MM.1S (cell line): ENCODE data around the gene SCUBE3.

Experiments used
- CTCF ChIP-seq: fragments of 300-600 bp; sonication (generic); IDR thresholded peaks from 2 replicates; pipeline ENCODE4 v1.5.1; 2016; ENCODE audit warnings: antibody characterized with exemption, low read length, mixed read lengths
- EZH2 ChIP-seq: fragments of 300-600 bp; sonication (generic); optimal IDR thresholded peaks from 2 replicates; pipeline ENCODE3; 2017; ENCODE audit warnings: low read depth, mild to moderate bottlenecking, antibody characterized with exemption, low read length, mixed read lengths

GRCh38 chr6:35185971-35186370, 27.8 kb upstream of the SCUBE3 start:
- TF ChIP-seq CTCF (no peak), EZH2 (no peak)
